Measurements from ENCODE around the gene PARVG.

GRCh38 chr22:44207981-44208317, 27.2 kb downstream of the PARVG start:
- TF ChIP-seq EZH2 (IDR thresholded peaks at IDR 0.05; ENCODE audit: borderline replicate concordance, low read depth, low read length, poor library complexity, severe bottlenecking) (no peak), CTCF (conservative IDR thresholded peaks at IDR 0.05; ENCODE audit: low read depth, low read length) (no peak)

Measured in A673 (cell line).